HG02798 (cell line): ENCODE results near the gene AS3MT.
"Not testable (repeated sequence)": the region's sequence is repeated elsewhere in the genome, so short reads cannot be mapped to it uniquely, and the experiment has no call there.

Source experiments
- ATAC-seq: cut with Tn5 transposase; IDR thresholded peaks from one replicate; pipeline ENCODE4 v1.9.1; 2021; ENCODE audit warnings: mild to moderate bottlenecking; ENCODE audit not compliant: unreplicated experiment, poor library complexity

The AS3MT gene

DNA sequence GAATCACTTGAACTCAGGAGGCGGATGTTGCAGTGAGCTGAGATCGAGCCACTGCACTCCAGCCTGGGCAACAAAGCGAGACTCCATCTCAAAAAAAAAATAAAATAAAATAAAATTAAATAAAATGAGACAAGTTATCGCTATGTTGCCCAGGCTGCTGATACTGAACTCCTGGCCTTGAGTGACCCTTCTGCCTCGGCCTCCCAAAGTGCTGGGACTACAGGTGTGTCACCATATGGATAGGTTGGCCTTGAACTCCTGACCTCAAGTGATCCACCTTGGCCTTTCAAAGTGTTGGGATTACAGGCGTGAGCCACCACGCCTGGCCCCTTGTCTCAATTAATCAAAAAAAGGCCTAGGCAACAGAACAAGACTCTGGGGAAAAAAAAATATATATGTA is 16.0 kb upstream of the AS3MT start:
- not testable (repeated sequence) for ATAC-seq

DNA sequence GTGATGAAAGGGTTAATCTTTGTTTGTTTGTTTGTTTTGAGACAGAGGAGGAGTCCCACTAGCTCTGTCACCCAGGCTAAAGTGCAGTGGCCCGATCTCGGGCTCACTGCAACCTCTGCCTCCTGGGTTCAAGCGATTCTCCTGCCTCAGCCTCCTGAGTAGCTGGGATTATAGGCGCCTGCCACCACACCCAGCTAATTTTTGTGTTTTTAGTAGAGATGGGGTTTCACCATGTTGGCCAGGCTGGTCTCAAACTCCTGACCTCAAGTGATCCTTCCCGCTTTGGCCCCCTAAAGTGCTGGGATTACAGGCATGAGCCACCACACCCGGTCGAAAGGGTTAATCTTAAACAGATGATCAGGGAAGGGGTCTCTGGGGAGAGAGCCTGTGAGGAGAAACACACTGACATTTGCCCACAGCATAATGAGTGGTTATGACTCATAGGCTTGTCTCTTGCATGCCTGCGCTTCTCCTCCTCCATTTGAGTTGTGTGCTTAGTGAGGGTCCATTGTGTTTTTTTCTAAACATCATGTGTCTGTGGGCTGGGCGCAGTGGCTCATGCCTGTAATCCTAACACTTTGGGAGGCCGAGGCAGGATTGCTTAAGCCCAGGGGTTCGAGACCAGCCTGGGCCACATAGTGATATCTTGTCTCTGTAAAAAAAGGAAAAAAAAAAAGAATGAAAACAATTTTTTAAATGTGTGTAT is 13.4 kb upstream of the AS3MT start:
- ATAC-seq = not testable (repeated sequence)

DNA sequence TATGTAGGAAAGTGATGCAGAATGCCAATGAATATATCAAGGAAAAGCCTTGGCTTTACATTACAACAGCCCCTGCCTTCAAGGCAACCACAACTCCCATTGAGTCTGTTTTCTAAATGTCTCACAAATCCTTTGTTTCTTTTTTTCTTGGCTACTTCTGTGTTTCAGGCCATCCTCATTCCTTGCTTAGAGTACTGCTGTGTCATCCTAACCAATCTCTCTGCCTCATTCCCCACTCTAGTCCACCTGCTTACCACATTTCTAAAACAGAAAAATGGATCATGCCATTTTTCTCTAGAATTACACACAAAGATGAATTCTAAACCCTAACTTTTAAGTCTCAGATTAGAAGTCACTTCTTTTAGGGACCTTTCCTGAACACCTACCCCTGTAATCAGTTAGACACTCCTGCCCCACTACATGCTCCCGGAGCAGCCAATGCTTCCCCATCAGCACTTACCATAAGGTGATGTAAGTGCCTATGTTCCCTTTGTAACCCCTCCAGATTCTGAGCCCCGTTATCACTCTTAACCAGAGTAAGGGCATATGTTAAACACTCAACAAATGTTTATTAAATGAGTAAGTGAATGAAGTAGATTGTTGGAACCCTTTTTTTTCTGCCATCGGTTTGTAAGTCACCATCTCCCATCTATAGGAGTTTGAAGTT is 12.4 kb upstream of the AS3MT start:
- ATAC-seq = no peak

DNA sequence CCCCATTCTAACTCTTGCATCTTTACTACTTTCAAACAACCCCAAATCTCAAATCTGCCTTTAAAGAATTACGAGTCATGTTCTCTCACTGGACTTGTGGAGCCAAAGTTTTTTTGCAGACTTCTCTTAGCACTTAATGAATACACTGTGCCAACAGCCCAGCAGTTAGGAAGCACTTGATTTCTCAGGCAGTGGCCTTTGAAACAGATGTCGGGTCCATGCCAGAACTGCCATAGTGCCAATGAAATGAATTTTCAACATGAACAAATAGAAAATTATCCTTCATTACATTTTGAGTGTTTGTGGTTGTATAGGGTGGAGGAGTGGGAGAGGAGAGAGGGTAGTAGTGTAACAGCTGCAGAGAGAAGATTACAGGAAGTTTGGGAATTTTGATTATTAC is 9.4 kb upstream of the AS3MT start:
- ATAC-seq = no peak

DNA sequence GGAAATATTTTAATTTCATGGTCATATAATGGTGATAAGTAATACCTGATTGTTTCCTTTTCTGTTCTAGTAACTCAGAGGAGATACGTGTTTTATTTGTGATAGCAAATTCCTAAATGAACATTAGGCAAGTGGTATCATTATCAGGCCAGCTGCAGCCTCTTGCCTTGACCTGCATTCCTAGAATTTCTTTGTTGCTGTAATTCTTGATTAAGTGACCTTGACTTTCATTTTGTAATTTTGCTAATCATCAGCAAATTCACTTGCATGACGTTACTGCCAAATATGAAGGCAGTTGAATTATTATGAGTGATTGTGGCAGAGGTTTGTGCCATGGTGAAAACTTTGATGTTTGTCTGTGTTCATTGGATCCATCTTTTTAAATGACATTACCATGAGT is 5.6 kb upstream of the AS3MT start:
- no peak for ATAC-seq

DNA sequence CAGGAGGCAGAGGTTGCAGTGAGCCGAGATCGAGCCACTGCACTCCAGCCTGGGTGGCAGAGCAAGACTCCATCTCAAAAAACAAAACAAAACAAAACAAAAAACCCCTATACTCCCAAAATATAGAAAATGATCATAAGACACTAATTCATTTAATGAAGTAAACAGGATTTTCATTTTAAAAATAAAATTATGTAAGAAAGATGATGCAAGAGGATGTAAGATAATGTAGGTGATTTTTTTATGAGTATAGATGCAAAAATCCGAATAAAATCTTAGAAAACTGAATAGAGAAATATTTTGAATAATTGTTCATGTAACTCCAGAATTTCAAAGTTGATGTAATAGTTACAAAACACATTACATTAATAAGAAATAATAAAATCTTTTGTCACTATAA is 3.6 kb upstream of the AS3MT start:
- ATAC-seq = no peak

DNA sequence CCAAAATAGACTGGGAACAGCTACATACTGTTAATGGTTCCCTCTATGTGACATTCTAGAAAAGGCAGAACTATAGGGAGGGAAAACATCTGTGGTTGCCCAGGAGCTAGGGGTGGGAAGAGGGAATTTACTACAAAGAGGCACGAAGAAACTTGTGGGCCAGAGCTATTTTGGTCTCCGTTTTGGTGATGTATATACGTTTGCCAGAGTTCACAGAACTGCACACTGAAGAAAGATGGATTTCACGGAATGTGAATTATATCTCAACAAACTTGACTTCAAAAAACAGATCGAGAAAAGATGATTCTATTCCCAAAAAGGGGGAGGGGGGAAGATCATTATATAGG is 386 bp upstream of the AS3MT start:
- no peak for ATAC-seq

DNA sequence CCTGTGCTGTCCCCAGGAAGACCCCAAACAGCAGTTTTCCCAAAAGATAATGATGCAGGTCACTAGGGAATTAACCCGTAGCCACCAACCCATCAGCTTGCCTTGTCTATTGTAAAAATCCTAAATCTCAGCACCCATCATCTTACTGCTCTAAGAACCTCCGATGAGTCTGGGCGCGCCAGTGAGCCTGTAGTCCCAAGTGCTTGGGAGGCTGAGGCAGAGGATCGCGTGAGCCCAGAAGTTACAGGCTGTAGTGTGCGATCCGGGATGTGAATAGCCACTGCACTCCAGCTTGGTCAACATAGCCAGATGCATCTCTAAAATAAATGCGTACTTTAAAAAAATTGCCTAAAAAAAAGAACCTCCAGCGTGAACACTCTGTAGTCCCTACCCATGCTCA is 951 bp downstream of the AS3MT start:
- no peak for ATAC-seq

DNA sequence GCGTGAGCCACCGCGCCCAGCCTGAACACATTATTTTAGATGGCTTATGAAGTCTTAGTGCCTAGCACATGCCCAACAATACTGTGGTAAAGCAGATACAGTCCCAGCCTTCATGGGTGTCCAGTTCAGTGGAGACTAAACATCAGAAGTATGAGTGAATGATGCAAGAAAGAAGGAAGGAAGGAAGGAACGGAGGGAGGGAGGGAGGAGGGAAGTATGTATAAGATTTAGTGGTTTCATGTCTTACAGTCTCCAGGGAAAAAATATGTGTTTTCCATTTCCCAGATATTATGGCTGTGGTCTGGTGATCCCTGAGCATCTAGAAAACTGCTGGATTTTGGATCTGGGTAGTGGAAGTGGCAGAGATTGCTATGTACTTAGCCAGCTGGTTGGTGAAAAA is 2.9 kb downstream of the AS3MT start:
- ATAC-seq = no peak

DNA sequence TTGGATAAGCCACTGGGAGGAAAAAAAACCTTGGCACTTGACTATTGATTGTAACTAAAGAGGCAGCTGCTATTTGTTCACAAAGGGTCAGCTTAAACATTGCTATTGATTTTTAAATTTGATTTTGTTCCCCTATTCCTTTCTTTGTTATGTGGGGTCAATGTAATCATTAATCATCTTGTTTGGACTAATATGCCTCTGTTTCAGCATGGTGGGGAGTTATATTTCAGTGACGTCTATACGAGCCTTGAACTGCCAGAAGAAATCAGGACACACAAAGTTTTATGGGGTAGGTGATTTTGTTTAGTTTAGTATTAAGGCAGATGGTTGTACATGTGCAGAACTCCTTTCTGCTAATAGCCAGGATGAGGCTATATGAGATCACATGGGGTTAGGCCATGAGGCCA is 7.5 kb downstream of the AS3MT start:
- ATAC-seq = no peak

DNA sequence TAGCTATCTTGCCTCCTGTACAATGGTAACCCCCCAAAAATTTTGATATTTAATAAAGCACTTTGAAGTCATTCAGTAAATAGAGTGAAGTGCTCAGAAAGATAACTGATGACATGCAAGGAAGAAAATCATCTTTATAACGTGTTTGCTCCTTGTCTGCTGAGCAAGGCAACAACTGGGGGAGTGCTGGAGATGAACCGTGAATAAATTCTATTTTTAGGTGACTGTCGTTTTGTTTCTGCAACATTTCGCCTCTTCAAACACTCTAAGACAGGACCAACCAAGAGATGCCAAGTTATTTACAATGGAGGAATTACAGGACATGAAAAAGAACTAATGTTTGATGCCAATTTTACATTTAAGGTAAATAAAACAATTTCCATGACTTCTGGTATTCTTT is 9.4 kb downstream of the AS3MT start:
- no peak for ATAC-seq

DNA sequence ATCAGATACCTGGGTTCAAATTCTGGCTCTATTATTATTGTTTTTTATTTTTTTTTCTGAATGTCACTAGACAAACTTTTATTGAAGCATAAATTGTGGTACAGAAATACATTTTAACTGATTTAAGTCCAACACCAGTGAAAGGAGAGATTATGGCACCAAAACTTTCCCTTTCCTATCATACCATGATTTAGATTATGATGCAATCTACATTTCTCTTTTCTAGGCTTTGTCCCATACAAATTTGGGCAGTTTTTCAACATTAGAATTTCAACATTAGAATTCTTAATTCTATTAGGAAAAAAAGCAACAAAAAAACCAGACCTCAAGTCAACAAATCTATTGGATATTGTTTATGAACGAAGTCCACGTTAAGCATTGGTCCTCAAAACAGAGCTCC is 11.0 kb downstream of the AS3MT start:
- no peak for ATAC-seq

DNA sequence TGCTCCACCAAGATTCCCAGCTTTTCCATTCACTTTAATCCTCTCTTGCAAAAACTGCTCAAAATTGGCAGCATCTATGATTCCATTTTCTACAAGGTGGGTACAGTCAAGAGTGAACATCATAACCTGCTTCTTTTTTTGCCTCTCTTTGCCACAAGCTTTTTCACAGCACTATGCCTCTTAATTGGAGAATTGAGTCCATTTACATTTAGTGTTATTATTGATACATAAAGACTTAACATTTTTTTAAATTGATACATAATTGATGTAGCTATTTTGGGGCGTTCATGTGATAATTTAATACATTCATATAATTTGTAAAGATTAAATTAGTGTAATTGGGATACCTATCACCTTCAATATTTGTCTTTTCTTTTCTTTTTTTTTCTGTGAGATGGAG is 18.8 kb downstream of the AS3MT start:
- ATAC-seq = no peak

DNA sequence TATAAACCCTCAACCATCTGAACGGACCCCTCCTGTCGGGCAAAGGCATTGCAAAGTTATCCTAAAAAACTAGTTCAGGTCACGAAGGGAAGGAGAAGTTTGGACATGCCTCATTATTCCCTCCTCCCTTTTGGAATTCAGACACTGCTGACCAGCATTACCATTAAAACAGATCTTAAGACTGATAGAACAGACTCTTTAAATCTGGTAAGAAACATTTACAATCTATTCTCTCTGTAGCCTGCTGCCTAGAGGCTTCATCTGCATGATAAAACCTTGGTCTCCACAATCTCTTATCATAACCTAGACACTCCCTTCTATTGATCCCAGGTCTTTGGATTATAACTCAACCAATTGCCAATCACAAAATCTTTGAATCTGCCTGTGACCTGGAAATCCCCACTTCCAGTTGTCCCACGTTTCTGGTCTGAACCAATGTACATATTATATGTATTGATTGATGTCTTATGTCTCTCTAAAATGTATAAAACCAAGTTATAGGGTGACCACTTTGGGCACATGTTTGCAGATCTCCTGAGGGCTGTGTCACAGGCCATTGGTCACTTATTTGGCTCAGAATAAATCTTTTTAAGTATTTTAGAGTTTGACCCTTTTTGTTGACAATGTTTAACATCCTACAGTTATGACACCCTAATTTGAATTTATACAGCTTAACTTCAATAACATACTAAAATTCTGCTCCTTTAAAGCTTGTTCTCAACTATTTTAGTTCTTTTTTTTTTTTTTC is 25.4 kb downstream of the AS3MT start:
- no peak for ATAC-seq

DNA sequence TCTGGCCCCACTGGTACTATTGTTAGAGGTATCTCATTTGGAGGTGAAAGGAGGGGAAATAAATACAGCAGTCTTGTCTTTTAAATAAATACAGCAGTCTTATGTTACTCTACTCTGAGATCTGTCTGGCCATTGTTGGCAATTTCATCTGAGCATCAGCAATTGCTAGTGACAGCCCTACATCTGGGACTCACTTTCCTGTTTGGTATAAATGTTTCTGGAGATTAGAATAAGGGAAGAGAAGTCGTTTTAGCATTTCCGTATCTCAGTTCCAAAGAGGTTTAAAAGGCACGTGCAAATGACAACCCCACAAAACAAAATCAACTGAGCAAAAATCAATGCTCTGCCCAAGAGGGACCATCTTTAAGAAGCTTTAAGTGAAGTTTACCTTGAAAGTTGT is 30.7 kb downstream of the AS3MT start:
- no peak for ATAC-seq

DNA sequence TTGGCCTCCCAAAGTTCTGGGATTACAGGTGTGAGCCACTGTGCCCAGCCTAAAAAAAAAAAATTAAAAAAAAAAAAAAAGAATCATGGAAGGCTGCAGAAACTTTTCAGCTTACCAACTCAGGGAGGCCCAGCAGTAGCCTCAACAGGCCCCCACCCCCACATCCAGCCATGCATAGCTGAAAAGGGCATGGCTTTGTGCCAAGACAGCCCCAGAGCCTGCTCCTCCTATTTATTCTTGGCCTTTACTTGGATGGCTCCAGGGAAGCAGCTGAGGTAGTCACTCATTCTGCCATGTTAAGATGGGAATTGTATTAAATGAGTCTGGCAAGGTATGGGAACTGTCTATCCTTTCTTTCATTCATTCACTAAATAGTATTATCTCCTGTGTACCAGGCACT is 35.1 kb downstream of the AS3MT start:
- no peak for ATAC-seq

DNA sequence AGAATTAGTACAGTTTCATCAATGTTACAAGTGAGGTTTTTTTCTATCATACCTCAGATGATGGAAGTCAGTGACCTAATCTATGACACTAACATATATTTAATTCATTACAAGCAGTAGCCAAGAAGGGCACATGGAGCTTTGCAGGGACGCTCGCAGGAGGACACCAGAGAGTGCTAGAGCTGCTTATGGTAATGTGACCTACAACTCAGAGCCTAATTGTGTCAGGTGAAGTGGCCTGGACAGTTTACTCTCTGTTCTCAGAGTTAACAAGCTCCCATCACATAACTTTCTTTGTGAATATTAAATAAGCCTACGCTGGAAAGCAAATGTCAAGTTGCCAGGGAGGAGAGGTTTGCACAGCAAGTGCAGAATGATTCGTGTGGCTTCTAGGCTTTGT is 37.2 kb downstream of the AS3MT start:
- ATAC-seq = no peak

DNA sequence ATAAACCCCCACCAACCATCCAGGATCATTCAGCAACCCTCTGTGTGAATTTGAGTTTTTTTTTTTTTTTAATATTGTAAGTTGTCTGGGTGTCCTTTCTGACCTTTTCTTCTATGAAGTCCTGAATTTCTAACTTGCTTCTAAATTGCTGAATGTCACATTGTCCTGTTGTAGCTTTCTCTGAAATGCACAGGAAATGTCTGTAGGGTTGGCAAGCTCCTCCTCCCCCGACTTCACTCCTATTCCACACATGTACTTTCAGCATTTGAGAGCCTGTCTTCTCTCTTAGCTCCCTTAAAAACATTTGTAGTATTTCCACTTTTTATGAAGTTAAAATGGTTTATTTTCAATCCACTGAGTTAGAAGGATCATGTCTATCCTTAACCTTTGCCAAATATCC is 45.5 kb downstream of the AS3MT start:
- no peak for ATAC-seq

DNA sequence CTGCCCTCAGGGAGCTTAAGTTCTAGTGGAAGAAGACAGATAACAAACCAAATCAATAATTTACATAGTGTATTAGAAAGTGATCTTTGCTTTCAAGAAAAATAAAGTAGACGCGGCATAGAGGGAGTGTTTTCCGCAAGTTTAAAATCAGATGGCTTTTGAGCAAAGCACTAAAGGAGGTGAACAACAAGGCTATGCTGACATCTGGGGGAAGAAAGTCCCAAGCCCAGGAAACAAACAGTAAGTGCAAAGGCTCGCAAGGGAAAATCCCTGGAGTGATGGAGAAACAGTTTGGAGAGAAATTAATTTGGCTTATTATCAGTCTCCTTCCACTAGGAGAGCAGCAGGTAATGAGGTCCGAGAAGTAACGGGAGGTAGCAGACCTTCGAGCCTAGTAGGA is 46.9 kb downstream of the AS3MT start:
- ATAC-seq = no peak

DNA sequence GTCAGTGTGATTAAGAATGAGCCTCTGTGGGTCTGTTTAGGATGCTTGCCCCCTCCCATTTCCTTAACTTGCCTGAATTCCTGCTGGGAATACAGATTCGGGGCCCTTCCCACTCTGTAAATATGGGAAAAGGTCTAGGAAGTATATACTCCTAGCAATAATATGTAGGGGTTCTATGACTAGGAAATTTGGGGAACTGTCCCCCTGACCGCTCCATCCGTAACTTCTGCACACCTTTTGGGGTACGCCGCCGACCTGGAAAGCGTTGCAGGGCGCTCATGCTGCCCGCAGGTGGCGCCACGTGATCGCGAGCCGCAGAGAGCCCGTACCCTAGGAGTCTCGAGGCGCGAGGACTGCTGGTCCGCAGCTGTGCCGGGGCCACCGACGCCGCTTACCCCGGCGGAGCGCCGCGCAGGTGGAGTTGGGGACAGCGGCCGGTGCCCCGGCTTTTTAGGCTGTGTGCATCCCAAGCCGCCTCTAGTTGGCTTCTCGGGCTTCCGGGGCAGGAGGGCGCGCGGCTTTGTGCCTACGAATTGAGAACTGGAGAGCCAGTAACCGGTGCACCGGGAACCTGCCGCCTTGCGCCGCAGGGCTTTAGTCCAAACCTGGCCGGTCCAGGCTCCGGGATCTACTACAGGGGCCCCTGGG is 48.2 kb downstream of the AS3MT start:
- ATAC-seq = peak; percentile 41
